HL-60/S4 (cell line): ENCODE data around the gene KLK6.

ENCODE experiments used
- in situ Hi-C: fragments of 300-500 bp; cut with MboI; formaldehyde crosslinking; loops from 2 replicates; pipeline ENCODE4 v1.14.3; 2022; ENCODE audit warnings: low sequenced_read_pairs

Gene KLK6

DNA sequence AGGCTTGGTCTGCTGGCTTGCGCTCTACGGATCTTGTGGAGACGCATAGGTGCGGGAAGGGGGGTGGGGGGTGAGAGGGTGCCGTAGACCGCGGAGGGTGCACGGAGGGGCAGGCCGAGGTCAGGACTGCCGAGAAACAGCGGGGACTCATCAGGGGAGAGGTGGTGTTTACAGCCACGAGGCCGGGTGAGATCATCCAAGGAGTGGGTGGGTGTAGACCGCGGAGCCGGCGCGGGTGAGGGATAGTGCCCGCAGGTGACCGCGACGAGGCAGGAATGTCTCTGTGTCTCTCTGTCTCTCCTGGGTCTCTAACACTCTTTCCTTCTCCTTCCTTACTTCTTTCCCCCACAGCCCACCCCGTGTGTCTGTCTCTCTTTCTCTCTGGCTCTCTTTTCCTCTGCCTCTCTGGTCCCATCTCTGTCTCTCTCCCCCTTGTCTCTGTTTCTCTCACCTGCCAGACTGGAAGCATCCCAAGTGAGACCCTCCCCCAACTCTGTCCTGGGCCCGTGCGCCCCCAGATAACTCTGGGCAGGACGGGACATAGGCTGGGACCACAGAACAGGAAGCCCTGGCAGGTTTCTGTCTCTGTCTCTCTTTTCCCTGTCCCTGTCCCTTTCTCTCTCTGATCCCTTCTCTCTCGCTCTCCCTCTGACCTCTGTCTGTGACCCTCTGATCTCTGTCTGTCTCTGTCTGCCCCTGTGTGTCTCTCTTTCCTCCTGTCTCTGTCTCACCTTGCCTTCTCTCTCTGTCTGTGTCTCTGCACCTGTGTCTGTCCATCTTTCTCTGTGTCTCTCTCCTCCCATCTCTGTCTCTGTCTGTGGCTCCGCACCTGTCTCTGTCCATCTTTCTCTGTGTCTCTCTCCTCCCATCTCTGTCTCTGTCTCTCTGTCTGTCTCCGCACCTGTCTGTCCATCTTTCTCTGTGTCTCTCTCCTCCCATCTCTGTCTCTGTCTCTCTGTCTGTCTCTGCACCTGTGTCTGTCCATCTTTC, 56.4 kb downstream of the KLK6 start:
- in situ Hi-C loops = no loop called here

DNA sequence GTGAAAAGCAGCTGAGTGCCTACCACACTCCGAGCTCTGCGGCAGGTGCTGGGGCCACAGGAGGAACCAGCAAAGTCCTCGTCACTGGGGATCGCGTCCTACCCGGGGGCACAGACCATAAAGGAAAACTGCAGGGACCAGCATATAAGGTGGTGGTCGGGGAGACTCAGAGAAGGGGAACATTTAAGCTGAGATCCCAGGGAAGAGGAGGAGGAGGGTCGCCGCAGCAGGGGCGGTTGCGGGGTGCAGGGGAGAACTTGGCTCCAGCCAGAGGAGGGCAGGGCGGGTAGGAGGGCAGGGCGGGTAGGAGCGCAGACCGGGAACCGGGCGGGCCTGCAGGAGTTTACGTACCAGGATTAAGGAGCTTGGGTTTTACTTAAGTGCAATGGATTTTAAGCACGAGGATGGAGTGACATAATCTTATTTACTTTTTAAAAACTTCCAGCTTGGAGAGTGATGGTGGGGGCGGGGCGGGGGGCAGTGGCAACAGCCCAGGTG, 57.2 kb downstream of the KLK6 start:
- in situ Hi-C loops = no loop called here

DNA sequence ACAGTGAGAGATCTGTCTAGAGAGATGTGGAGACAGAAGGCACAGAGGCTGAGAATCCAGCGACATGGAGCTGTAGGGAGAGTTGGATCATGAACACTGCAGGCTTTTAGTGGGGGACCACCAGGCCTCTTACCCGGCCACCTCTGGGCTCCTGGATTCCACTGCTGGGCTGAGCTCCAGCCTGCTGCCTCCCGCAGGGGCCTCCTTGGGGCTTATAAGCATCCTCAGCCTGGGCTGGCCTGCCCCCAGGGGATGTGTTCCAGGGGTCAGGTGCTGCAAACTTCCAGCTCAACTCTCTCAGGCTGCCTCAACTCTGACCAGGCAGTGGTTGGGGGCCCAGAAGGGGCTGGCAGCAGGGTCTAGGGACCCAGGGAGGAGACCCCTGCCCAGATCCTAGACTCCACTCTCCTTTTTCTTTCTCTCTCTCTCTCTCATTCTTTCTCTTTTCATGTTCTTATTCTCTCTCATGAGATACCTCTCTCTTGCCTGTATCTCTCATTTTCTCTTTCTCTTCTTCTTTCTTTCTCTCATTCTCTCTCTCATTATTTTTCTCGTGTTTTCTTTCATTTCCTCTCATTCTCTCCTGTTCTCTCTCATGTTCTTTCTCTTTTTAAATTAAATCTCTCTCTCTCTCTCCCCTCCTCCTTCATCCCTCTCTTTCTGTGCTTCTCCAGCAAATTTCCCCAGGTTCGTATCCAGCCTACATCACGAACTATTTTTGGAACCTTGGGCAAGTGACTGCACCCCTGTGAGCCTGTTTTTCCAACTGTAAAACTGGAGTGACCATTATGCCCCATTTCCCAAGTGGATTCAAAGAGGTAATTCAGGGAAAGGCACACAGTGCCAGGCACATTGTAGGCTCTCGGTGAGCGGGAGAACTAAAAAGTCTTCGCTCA, 57.9 kb downstream of the KLK6 start, which contains the start of gene KLK4:
TSS of gene KLK4 (minus strand) at position 190 of the 896 bp plus-strand sequence. CDS start 657 bp downstream, outside the sequence.
- in situ Hi-C loops = no loop called here

DNA sequence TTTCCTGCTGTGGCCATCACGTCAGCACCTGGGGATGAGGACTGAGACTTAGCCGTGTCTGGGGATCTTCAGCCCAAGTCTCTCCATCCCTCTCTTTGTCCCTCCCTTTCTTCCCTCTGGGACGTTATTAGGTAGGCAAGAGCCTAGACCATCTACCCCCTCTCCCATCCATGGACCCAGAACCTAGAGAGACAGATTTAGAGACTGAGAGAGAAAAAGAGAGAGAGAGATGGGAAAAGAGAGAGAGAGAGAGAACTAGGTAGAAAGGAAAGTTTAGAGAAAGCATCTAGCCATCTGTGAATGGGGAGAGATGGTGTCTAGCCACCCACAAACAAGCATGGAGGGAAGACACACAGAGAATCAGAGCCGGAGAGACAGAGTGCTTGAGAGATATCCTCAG, 58.7 kb downstream of the KLK6 start:
- in situ Hi-C loops = no loop called here

DNA sequence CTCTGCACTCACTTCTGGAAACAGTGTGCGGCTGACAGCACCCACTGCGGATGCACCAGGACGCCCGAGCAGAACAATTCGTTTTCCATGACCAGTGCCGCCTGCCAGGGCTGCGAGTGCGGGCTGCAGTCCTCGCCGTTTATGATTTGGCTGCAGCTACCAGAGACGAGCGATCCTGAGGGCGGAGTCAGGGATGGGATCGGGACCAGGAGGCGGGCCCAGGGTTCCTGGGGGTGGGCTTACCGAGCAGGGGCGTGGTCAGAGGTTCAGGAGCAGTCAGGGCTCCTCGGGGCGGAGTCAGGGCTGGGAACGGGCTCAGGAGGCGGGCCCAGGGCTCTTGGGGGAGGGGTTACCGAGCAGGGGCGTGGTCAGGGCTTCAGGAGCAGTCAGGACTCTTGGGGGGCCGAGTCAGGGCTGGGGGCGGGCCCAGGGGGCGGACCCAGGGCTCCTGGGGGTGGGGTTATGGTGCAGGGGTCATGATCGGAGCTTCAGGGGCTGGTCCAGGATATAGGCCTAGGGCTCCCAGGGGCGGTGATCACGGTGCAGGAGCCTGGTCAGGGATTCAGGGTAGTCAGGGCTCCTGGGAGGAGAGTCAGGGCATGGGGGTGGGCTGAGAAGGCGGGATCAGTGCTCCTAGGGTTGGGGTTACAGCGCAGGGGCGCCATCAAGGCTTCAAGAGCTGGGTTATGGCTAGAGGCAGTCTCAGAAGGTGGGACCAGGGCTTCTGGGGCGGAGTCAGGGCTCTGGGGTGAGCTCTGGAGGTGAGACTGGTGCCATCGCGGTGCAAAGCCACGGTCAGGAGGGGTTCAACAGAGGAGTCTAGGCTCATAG, 59.9 kb downstream of the KLK6 start:
- in situ Hi-C loops = no loop called here
